HG03066 (cell line): Measurements from ENCODE around the gene FXYD5.

ENCODE experiments used
- ATAC-seq: cut with Tn5 transposase; IDR thresholded peaks from one replicate; pipeline ENCODE4 v1.9.1; 2021; ENCODE audit warnings: low read depth; ENCODE audit not compliant: unreplicated experiment

The FXYD5 gene, protein sequence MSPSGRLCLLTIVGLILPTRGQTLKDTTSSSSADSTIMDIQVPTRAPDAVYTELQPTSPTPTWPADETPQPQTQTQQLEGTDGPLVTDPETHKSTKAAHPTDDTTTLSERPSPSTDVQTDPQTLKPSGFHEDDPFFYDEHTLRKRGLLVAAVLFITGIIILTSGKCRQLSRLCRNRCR

DNA sequence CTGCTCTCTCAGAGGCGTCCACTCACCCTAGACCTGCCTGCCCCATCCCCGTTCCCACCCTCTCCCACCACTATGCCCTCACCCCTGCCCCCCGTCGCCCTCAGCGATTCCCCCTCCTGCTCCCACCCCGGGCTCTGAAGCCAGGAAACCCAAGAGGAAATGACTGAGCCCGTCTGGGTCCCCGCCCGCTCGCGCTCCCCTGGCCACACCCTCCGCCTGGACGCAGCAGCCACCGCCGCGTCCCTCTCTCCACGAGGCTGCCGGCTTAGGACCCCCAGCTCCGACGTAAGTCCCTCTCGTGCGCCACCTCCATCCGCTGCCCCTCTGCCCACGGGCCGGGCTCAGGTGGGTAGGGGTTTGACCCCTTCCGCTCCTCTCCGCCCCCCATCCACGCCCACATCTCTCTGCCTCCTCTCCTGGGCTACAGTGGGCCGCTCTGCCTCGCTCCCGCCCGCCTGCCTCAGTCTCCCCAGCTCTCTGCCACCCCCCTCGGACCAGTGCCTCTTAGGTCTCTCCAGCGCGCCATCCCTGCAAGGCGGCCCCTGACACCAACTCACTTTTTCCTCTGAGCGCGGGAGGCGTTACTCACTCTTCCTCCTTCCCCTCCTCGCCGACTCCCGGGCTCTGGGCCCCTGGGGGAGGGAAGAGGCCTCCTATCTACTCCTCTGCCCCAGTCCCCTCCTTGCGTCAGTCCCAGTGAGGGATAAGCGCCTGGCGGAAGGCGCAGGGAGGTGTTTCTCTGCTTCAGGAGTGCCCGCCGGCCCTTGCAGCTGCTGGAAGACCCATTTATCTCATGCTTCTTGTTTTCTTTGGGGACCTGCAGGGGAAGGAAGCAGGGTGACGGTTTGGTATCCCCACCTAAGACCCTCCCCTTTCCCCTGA, at the start of gene FXYD5:
Gene FXYD5 (plus strand): TSS at position 211 of the 882 bp plus-strand sequence. CDS start 816 bp downstream, outside the sequence.
- no peak for ATAC-seq

DNA sequence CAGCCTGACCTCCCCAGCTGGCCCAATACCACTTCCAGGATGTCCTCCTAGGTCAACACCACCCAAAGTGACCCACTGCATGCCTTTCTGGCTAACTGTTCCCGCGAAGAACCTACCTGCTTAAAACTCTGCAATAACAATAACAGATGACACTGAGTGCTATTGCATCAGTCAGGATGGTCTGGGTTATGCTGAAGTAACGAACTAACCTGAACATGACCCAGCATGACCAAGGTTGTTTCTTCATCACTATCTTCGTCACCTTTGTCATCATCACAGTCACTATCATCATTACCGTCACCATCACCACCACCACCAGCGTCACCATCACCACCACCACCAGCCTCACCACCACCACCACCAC, 49.5 kb upstream of the FXYD5 start:
- ATAC-seq: no peak

DNA sequence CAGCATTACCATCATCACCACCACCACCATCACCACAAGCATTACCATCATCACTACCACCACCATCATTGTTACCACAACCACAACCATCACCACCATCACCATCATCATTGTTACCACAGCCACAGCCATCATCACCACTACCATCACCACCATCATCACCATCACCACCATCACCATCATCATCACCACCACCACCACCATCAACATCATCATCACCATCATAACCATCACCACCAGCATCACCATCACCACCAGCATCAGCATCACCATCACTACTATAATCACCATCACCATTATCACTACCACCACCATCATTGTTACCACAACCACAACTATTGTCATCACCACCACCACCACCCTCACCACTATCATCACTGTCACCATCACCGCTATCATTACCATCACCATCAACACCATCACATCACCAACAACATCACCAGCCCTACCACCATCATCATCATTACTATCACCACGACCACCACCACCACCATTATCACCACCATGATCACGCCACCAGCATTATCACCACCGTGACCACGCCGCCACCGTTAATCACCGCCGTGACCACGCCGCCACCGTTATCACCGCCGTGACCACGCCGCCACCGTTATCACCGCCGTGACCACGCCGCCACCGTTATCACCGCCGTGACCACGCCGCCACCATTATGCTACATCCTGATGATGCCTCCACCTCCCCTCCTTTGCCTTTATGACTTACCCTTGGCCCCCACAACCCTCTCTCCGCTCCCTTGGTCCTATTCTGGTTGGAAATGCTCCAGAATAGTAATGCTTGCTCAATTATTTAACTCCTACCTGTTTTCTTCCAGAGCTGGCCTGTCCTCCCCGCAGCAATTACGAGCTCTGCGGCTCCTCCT, 48.9 kb upstream of the FXYD5 start:
- ATAC-seq: no peak

DNA sequence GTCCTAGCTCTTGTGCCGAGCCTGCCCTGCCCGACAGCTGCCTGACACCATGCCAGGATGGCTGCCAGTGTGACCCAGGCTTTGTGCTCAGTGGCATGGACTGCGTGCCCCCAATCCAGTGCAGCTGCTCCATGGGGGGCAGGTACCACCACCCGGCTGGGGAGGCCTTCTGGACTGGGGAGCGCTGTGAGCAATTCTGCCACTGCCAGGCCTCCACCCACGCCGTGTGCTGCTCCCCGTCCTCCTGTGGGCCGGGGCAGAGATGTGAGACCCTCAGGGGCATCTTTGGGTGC, 48.3 kb upstream of the FXYD5 start:
- no peak for ATAC-seq

DNA sequence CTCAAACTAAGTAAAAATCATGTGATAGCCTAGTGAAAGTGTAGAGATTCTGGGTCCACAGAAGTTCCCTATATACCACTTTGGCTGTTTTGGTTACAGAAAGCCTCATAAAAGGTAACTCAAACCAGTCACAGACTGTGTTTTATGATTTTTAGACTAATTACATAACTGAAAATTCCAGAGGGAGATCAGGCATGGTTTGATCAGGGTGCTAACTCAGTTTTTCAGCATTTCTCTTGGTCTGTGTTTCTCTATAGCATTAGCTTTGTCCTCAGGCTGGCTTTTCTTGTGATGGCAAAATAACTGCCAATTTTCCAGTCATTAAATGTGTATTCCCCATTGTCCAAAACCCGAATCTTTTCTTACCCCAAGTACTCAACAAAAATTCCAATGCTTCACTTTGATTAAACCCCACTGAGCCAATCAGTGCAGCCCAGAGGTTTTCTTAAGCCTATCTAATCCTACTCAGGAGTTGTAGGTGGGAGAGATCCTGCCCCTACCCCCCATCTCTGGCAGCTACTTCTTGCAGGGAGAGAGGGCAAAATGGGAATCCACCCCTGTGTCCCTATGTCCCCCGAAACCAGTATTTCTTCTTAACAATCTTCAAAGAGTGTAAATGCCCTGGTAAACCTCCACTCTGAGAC, 47.5 kb upstream of the FXYD5 start:
- no peak for ATAC-seq

DNA sequence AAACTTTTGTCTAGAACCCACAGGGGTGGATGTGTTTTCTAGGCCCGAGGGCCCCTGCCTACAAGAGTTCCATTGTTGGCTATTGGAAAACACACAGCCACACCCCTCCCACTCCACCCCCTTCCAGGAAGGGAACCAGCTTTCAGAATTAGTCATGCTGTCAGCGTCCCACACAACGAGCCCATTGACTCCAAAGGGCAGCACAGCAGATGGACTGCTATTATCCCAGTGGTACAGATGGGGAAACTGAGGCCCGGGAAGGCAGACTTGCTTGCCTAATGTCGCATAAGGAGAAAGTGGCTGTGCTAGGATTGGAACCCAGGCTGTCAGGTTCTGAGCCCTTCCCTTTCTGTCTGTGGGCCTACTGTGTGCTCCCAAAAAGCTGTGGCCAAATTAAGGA, 47.0 kb upstream of the FXYD5 start:
- ATAC-seq: no peak

DNA sequence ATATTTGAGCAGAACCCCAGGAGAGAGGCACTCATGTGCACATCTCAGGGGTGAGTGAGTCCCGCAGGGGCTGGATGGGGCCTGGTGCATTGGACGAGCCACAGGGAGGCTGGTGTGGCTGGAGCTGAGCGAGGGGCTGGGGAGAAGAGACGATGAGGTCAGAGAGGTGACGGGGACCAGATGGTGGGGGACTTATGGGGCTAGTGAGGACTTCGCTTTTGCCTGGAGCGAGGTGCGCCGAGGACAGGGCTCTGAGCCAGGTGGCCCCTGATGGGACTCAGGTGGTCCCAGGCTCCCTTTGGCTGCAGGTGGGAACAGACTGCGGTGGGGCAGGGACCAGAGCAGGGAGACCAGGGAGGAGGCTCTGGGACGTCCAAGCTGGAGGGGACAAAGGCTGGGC, 45.8 kb upstream of the FXYD5 start:
- ATAC-seq: no peak

DNA sequence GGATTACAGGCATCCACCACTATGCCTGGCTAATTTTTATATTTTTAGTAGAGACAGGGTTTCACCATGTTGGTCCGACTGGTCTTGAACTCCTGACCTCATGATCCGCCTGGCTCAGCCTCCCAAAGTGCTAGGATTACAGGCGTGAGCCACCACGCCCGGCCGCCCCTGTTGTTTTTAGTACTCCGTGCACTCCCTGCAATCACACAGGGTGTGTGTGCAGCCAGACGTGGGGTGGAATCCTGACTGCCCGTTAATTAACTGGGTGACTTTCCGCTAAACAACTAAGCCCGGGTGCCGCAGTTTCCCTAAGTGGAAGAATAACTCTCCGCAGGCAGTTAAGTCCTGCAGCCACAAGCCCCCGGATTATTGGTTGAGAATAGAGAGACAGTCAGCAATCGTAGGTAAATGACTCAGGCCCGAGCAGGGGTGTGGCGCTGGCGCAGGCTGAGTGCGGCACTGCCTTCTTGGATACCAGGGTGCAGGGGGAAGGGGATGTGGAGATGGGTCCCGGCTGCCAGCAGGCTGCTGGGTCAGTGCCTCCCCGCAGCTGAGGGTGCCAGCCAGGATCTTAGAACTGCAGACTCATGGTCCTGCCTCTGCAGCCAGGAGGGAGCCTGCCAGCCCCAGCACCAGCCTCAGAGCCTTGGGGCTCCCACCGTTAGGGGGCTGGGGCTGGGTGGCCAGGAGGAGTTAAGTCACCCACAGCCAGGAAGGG, 45.0 kb upstream of the FXYD5 start:
- ATAC-seq: no peak

DNA sequence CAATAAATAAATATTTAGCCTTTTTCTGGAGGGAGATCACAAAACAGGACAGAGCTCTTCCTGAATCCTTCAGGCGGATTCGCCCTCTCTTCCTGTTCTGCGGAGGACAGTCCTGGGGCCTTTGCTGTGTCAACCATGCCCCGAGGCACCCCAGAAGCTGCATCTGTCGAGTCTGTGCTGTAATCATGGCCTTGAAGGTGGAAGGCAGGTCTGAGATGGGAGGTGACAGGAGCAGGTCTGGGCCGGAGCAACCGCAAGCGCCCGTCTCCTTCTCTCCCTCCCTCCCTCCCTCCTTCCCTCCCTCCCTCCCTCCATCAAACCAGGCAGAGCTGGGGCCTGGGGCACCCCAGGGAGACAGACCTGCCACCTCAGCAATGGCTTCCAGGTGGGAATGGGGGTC, 43.6 kb upstream of the FXYD5 start:
- no peak for ATAC-seq

DNA sequence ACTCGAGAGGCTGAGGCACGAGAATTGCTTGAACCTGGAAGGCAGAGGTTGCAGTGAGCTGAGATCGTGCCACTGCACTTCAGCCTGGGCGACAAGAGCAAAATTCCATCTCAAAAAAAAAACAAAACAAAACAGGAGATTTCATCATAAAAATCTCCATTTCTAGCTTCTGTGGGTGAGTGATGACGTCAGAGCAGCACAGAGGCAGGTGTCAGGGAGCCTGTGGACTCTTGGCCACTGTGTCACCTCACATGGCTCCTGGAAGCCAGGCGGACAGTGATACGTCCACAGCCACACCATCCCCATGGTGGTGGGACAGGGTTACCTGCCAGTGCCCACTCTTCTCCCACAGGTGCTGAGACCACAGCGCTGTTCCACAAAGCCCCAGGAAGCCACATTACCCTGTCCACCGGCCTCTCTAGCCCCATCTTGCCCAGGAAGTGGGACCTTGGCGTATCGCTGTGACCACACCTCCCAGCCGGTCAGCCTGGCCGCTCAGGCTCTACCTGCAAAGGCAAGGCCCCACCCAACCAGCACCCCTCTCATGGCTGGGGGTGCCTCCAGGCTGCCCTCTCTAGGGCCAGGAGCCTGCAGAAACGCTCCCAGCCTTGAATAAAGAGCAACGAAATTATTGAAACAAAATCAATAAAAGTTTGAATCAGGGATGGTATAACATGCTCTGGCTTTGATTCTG, 41.4 kb upstream of the FXYD5 start:
- ATAC-seq: no peak

DNA sequence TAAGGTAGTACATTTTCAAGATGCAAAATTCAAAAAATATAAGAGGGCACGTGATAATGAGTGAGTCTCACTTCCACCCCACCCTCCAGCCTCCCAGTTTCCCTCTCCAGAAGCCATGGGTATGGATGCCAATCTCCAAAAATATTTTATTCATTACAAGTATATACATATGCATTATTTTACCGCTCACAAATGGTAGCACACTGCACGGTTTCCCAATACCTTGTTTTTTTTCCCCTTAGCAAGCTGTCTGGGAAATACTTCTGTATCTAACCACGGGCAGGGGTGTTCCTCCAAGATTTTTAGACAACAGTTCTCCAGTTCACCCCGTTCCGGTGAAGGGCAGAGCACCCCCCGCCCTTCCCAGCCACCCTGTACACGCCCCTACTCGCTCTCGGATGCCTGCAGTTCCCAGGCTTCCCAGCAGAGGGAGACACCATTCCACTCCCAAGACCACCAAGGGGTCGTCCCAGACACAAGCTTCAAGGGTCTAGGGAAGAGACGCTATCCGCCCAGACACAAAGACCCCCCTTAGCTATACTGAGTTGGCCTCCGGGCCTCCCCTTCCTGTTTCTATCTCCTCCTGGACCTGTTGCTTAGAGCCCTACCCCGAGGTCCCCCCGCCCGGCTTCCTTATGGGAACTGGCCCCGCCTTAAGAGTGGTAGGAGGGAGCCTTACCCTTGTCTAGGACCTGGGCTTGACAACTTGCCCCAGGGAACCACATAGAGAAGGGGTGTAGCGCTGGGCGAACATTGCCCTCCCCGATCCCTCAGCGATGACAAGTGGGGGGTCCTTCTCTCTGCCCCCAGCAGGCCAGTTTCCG, 40.0 kb upstream of the FXYD5 start:
- no peak for ATAC-seq

DNA sequence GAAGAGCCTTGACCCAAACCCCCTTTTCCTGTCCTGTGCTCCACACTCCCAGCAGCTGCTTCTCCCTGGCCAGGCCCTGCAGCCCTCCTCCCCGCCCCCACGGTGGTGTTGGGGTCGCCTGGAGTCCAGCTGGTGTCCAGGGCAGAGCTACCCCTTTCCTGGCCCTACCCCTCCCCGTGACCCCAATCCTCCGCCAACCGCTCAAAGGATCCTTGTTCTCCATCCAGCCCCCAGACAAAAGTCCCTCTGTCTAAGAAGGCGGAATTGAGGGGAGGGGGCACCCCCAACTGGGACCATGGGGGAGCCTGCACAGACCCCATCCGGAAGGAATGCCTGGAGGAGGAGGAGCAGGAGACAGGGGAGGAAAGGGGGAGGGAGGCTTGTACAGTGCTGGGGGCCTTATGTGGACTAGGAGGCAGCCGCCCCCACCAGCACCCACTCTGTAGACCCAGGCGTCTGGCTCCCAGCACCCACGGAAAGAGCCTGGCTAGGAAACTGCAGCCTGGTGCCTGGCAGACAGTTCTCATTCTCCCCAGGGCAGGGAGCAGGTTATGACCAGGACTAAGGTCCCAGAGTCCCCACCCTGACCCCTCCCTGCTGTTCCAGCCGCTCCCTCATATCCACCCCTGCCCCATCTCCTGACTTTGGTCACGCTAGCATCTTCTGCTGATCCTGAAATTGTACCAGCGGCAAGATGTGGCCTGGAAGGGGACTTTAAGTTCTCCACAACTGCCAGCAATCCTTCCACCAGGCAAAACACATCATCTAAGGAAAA, 39.2 kb upstream of the FXYD5 start, which contains the start of gene FXYD3:
Gene FXYD3 (plus strand): TSS at position 647 of the 775 bp plus-strand sequence. CDS start 3,554 bp downstream, outside the sequence.
- ATAC-seq: no peak

DNA sequence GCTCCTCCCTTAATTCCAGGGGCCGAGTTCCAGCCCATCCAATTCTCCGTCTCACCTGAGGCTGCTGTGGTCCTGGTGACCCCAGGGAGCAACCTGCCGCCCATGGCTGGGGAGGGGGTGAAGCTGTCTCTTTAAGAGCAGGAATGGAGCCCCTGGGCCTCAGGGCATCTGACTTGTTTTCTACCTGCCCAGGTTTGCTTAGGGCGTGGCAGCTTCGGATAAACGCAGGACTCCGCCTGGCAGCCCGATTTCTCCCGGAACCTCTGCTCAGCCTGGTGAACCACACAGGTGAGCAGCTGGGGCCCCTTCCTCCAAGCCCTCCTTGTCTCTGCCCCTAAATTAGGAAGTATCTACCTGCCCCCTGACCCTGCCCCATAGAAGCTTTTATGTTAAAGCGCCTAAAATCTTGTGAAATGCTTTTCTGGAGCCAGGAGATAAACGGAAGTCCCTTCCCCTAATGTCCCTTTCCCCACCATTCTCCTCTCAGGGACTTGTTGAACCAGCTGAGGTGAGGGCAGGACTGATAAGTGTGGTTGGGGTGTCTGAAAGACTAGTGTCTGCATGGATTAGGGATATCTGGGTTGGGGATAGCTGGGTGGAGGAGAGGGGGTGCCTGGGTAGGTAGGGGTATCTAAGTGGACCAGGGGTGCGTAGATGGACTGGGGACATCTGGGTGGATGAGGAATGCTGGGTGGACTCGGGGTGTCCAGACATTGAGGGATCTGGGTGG, 38.3 kb upstream of the FXYD5 start:
- no peak for ATAC-seq

DNA sequence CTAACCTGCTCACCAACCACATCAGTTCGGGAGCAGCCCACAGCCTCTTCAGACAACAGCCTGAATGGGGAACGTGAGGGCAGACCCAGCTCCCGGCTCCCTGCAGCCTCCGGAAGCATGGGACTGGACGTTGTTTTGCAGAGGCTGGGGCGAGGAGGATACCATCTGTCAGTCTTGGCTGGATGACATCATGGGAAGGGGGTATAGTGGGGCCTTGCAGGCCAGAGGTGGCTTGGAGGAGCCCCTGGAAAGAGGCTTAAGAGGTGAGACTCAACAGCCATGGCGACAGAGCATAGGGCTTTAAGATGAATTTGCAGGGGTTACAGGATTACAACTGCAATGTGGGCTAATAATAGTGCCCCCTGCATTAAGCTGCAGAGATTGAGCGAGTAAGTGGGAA, 37.4 kb upstream of the FXYD5 start:
- no peak for ATAC-seq

DNA sequence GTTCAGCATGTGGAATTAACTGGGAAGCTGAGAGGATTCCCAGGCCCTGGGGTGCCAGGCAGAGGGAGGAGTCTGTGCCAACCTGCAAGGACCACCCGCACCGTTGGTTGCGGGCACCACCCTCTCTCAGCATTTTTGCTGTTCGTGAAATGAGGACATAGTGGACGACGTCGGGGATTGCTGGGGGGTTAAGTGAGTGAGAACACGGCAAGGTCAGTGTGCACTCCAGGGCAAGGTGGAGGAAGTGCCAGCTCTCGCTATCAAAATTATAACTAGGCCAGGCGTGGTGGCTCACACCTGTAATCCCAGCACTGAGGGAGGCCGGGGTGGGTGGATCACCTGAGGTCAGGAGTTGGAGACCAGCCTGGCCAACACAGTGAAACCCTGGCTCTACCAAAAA, 36.7 kb upstream of the FXYD5 start:
- ATAC-seq: no peak

DNA sequence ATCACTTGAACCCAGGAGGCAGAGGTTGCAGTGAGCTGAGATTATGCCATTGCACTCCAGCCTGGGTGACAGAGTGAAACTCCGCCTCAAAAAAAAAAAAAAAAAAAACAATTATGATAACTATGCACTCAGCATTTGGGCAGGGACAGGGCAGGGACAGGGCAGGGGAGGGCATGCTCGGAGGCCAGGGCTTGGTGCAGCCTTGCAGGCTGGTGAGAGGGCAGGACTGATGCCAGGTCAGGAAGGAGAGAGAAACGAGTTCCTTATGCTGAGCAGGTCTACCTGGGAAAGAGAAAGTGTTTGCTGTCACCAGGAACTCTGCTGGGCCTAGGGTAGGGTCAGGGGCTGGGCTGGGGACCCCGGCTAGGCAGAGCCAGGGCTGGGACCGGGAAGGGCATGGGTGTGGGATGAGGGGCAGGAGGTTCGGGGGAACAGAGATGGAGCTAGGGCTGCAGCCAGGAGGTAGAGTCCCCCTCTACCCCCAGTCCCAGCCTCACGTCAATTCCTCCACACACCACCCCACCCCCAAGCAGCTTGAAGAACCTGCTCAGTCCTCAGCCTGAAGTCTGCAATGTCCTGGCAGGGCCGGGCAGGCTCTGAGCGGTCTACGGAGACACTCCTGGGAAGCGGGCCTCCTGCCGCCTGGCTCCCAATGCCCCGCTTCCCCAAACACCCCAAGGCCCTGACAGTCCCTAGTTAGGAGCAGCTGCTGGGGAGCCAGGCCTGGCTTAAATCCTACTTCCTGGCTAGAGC, 36.1 kb upstream of the FXYD5 start:
- no peak for ATAC-seq

DNA sequence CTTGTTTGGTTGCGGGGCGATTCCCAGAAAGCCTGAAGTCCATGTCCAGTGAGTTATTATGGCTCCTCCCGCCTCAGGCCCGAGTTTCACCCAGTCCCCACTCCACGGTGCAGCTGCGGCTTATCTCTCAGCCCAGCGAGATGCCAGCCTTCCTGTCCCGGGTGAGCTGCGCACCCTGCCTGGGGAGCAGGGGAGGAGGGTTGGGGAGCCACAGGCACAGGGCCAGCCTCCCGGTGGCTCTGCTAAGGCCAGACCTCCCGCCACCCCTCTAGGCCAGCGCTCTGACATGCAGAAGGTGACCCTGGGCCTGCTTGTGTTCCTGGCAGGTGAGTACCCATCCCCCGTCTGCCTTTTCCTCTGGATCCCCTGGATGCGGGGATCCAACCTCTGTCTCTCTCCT, 35.4 kb upstream of the FXYD5 start:
- ATAC-seq: no peak
